Measurements from ENCODE around the gene PLA2G2A.

PLA2G2A gene

GRCh38 chr1:19975423-19976193 lies 3.8 kb downstream of the PLA2G2A start:
- Histone ChIP-seq H3K4me1 (peaks cover 0 to 10% (median 5%) of the 10 kb centered on the region in 10 experiments; a peak in 7 of 20 replicates), H3K27ac (peak overlapping the region in 1 of 11 experiments; percentile 37; a peak in 1 of 22 replicates), H3K9ac (no peak overlapping the region), H3K9me3 (replicated peaks in 1 of 11) (no peaks in the 10 kb centered on the region), H3K4me2 (no peak overlapping the region), H3K36me3 (no peaks in the 10 kb centered on the region), H3K4me3 (no peak overlapping the region), H3K27me3 (peaks cover 0 to 2% (median 0%) of the 10 kb centered on the region in 11 experiments; a peak in 2 of 22 replicates), H4K20me1 (no peaks in the 10 kb centered on the region)
- no peak for TF ChIP-seq Cebpa-rat (IDR thresholded peaks at IDR 0.05)

GRCh38 chr1:19974822-19975416 lies 4.5 kb downstream of the PLA2G2A start:
- no peaks in the 10 kb centered on the region; a peak in 1 of 22 replicates for H3K27me3 ChIP-seq
- no peak overlapping the region for H3K4me3 ChIP-seq
- H3K9ac ChIP-seq: no peak overlapping the region
- peak overlapping the region in 2 of 11 experiments; percentile 10 to 35; a peak in 2 of 22 replicates for H3K4me2 ChIP-seq
- no peak for TF ChIP-seq Cebpa-rat (IDR thresholded peaks at IDR 0.05)
- no peaks in the 10 kb centered on the region for H4K20me1 ChIP-seq
- H3K27ac ChIP-seq: peak overlapping the region in 1 of 11 experiments; percentile 37; a peak in 1 of 22 replicates
- H3K36me3 ChIP-seq: no peaks in the 10 kb centered on the region
- H3K4me1 ChIP-seq: peaks cover 0 to 12% (median 5%) of the 10 kb centered on the region in 10 experiments; a peak in 12 of 20 replicates
- no peaks in the 10 kb centered on the region for H3K9me3 ChIP-seq (replicated peaks in 1 of 11)

GRCh38 chr1:19973616-19974015 lies 5.8 kb downstream of the PLA2G2A start:
- no peaks in the 10 kb centered on the region for H3K9me3 ChIP-seq (replicated peaks in 1 of 11)
- no peak for TF ChIP-seq Cebpa-rat (IDR thresholded peaks at IDR 0.05)
- no peak overlapping the region for H3K9ac ChIP-seq
- H3K4me3 ChIP-seq: no peak overlapping the region
- H4K20me1 ChIP-seq: no peaks in the 10 kb centered on the region
- H3K4me2 ChIP-seq: no peak overlapping the region
- no peaks in the 10 kb centered on the region for H3K27me3 ChIP-seq
- no peak overlapping the region for H3K27ac ChIP-seq
- H3K36me3 ChIP-seq: no peaks in the 10 kb centered on the region
- peaks cover 0 to 12% (median 7%) of the 10 kb centered on the region in 10 experiments; a peak in 12 of 20 replicates for H3K4me1 ChIP-seq

- H4K20me1 ChIP-seq: no peaks in the 10 kb centered on the region
- peaks cover 0 to 10% (median 3%) of the 10 kb centered on the region in 10 experiments; a peak in 8 of 20 replicates for H3K4me1 ChIP-seq
Measured at GRCh38 chr1:19971664-19972063, 7.8 kb downstream of the PLA2G2A start.

GRCh38 chr1:19969898-19970660 lies 9.3 kb downstream of the PLA2G2A start:
- H3K36me3 ChIP-seq: no peaks in the 10 kb centered on the region
- no peak for TF ChIP-seq Cebpa-rat (IDR thresholded peaks at IDR 0.05)
- H3K27me3 ChIP-seq: no peaks in the 10 kb centered on the region
- no peak overlapping the region for H3K9ac ChIP-seq
- no peak overlapping the region for H3K27ac ChIP-seq
- H3K4me1 ChIP-seq: peaks cover 0 to 10% (median 1%) of the 10 kb centered on the region in 10 experiments; a peak in 8 of 20 replicates
- no peaks in the 10 kb centered on the region for H3K9me3 ChIP-seq (replicated peaks in 1 of 11)
- no peaks in the 10 kb centered on the region for H4K20me1 ChIP-seq
- no peak overlapping the region for H3K4me3 ChIP-seq
- H3K4me2 ChIP-seq: peak overlapping the region in 5 of 11 experiments; percentile 2 to 42 (median 15); a peak in 7 of 22 replicates

More at GRCh38 chr1:19971664-19972063, 7.8 kb downstream of the PLA2G2A start:
- TF ChIP-seq Cebpa-rat (IDR thresholded peaks at IDR 0.05): no peak
- Histone ChIP-seq H3K27ac (no peak overlapping the region), H3K36me3 (no peaks in the 10 kb centered on the region), H3K9me3 (replicated peaks in 1 of 11) (no peaks in the 10 kb centered on the region), H3K4me3 (no peak overlapping the region), H3K4me2 (no peak overlapping the region), H3K27me3 (no peaks in the 10 kb centered on the region), H3K9ac (no peak overlapping the region)

GRCh38 chr1:19967808-19968207 lies 11.6 kb downstream of the PLA2G2A start:
- Histone ChIP-seq H3K36me3 (no peaks in the 10 kb centered on the region), H4K20me1 (no peaks in the 10 kb centered on the region), H3K27me3 (no peaks in the 10 kb centered on the region), H3K4me1 (peaks cover 0 to 10% (median 0%) of the 10 kb centered on the region in 10 experiments; a peak in 8 of 20 replicates), H3K27ac (no peak overlapping the region), H3K9ac (no peak overlapping the region), H3K4me2 (no peak overlapping the region), H3K9me3 (replicated peaks in 1 of 11) (no peaks in the 10 kb centered on the region; a peak in 1 of 22 replicates), H3K4me3 (no peak overlapping the region)
- no peak for TF ChIP-seq Cebpa-rat (IDR thresholded peaks at IDR 0.05)

GRCh38 chr1:19964542-19964941 lies 14.9 kb downstream of the PLA2G2A start:
- no peak for TF ChIP-seq Cebpa-rat (IDR thresholded peaks at IDR 0.05)
- no peaks in the 10 kb centered on the region for H4K20me1 ChIP-seq

GRCh38 chr1:19963636-19964035 lies 15.8 kb downstream of the PLA2G2A start:
- Histone ChIP-seq H3K36me3 (no peaks in the 10 kb centered on the region), H3K4me3 (no peak overlapping the region), H3K4me1 (peaks cover 0 to 7% (median 0%) of the 10 kb centered on the region in 10 experiments; a peak in 4 of 20 replicates), H3K9ac (no peak overlapping the region), H3K9me3 (replicated peaks in 1 of 11) (no peaks in the 10 kb centered on the region; a peak in 1 of 22 replicates), H3K4me2 (no peak overlapping the region), H4K20me1 (no peaks in the 10 kb centered on the region), H3K27ac (no peak overlapping the region), H3K27me3 (no peaks in the 10 kb centered on the region)
- no peak for TF ChIP-seq Cebpa-rat (IDR thresholded peaks at IDR 0.05)

More at GRCh38 chr1:19964542-19964941, 14.9 kb downstream of the PLA2G2A start:
- Histone ChIP-seq H3K27ac (no peak overlapping the region), H3K9ac (no peak overlapping the region), H3K27me3 (no peaks in the 10 kb centered on the region), H3K4me2 (no peak overlapping the region), H3K4me3 (no peak overlapping the region), H3K36me3 (no peaks in the 10 kb centered on the region), H3K9me3 (replicated peaks in 1 of 11) (no peaks in the 10 kb centered on the region; a peak in 1 of 22 replicates), H3K4me1 (peaks cover 0 to 8% (median 0%) of the 10 kb centered on the region in 10 experiments; a peak in 5 of 20 replicates)

- Histone ChIP-seq H3K4me3 (no peak overlapping the region), H3K4me2 (peak overlapping the region in 3 of 11 experiments; percentile 4 to 26 (median 8); a peak in 3 of 22 replicates), H3K27me3 (no peaks in the 10 kb centered on the region), H3K9me3 (replicated peaks in 1 of 11) (peaks cover 0 to 3% (median 0%) of the 10 kb centered on the region in 11 experiments; a peak in 8 of 22 replicates), H4K20me1 (no peaks in the 10 kb centered on the region), H3K4me1 (peaks cover 0 to 7% (median 0%) of the 10 kb centered on the region in 10 experiments; a peak in 4 of 20 replicates), H3K27ac (no peak overlapping the region), H3K36me3 (no peaks in the 10 kb centered on the region), H3K9ac (no peak overlapping the region)
- TF ChIP-seq Cebpa-rat (IDR thresholded peaks at IDR 0.05): no peak
Measured at GRCh38 chr1:19960591-19960990, 18.8 kb downstream of the PLA2G2A start.

Measured in BLaER1 treated with 17β-estradiol and CSF1 and Interleukin-3, amounts not matched to agents 10 nM and 100 nM (cell line).